Fibroblast of mammary gland (primary cell): ENCODE results near the gene HSPB6.
A peak's percentile ranks its signal among the peaks of the same experiment; 100 is the strongest.

Experiments used
- DNase-seq: peaks from one replicate; pipeline ENCODE4 v3.0.0-alpha.2; 2010; ENCODE audit warnings: low read depth
- H3K4me3 ChIP-seq: 2 replicates; pipeline ENCODE4 v1.5.1; 2011; ENCODE audit warnings: low read depth, mild to moderate bottlenecking, low read length, moderate library complexity; ENCODE audit not compliant: control insufficient read depth
- CTCF ChIP-seq: conservative IDR thresholded peaks from 2 replicates; pipeline ENCODE4 v1.5.1; 2011; ENCODE audit warnings: low read depth, low read length, inconsistent platforms; ENCODE audit not compliant: control insufficient read depth, insufficient read depth

HSPB6 gene

GRCh38 chr19:35743640-35744429 lies 13.0 kb downstream of the HSPB6 start:
- H3K4me3 ChIP-seq = no peak overlapping the region
- no peak for TF ChIP-seq CTCF
- DNase-seq = no peak

- no peak for DNase-seq
- no peak for TF ChIP-seq CTCF
- no peak within 1 kb of the TSS for H3K4me3 ChIP-seq
Measured at GRCh38 chr19:35742121-35742724, 14.6 kb downstream of the HSPB6 start, which contains the start of gene IGFLR1. IGFLR1 (minus strand) TSS chr19:35742452; CDS start chr19:35741180, 1,272 bp downstream.

- H3K4me3 ChIP-seq = peak overlapping the region; percentile 65
- DNase-seq = no peak
- no peak for TF ChIP-seq CTCF
Measured at GRCh38 chr19:35741203-35741515, 15.7 kb downstream of the HSPB6 start.

- DNase-seq = peak; percentile 93
- no peak for TF ChIP-seq CTCF
- peak overlapping the region; percentile 65 for H3K4me3 ChIP-seq
Measured at GRCh38 chr19:35740423-35741202, 16.2 kb downstream of the HSPB6 start.

- H3K4me3 ChIP-seq = peak overlapping the region; percentile 65
- no peak for DNase-seq
- TF ChIP-seq CTCF = no peak
Measured at GRCh38 chr19:35740108-35740422, 16.8 kb downstream of the HSPB6 start.

- TF ChIP-seq CTCF = no peak
- DNase-seq = no peak
- peak overlapping the region; percentile 65 for H3K4me3 ChIP-seq
Measured at GRCh38 chr19:35739275-35740107, 17.3 kb downstream of the HSPB6 start.
